ENCODE results near the gene SYTL4.
"Not testable (repeated sequence)": the region's sequence is repeated elsewhere in the genome, so short reads cannot be mapped to it uniquely, and the experiment has no call there.

Gene SYTL4

GRCh38 chrX:100731441-100732281 lies at the start of gene SYTL4:
SYTL4 (minus strand) TSS chrX:100732121; CDS start chrX:100702037, 30,084 bp downstream.
- no peak for DNase-seq (ENCODE audit: low read depth in 3 of 3)

GRCh38 chrX:100769439-100769838 lies 37.5 kb upstream of the SYTL4 start:
- not testable (repeated sequence) for DNase-seq (ENCODE audit: low read depth in 3 of 3)

- DNase-seq (ENCODE audit: low read depth in 3 of 3) = peak; percentile 65 to 87 (median 76)
Observed at GRCh38 chrX:100768679-100769338, 36.9 kb upstream of the SYTL4 start.

- no peak for DNase-seq (ENCODE audit: low read depth in 3 of 3)
Observed at GRCh38 chrX:100750883-100751282, 19.0 kb upstream of the SYTL4 start.

GRCh38 chrX:100748108-100748507 lies 16.2 kb upstream of the SYTL4 start:
- DNase-seq (ENCODE audit: low read depth in 3 of 3) = no peak

GRCh38 chrX:100747703-100748102 lies 15.8 kb upstream of the SYTL4 start:
- no peak for DNase-seq (ENCODE audit: low read depth in 3 of 3)

- DNase-seq (ENCODE audit: low read depth in 3 of 3) = no peak
Observed at GRCh38 chrX:100747090-100747489, 15.2 kb upstream of the SYTL4 start.

GRCh38 chrX:100745806-100746537 lies 14.1 kb upstream of the SYTL4 start:
- DNase-seq (ENCODE audit: low read depth in 3 of 3) = no peak

GRCh38 chrX:100745205-100745604 lies 13.3 kb upstream of the SYTL4 start:
- no peak for DNase-seq (ENCODE audit: low read depth in 3 of 3)

- no peak for DNase-seq (ENCODE audit: low read depth in 3 of 3)
Observed at GRCh38 chrX:100743009-100743607, 11.2 kb upstream of the SYTL4 start.

- DNase-seq (ENCODE audit: low read depth in 3 of 3) = not testable (repeated sequence)
Observed at GRCh38 chrX:100724006-100724405, 7.9 kb downstream of the SYTL4 start.

GRCh38 chrX:100721328-100721727 lies 10.6 kb downstream of the SYTL4 start:
- no peak for DNase-seq (ENCODE audit: low read depth in 3 of 3)

GRCh38 chrX:100720301-100720700 lies 11.6 kb downstream of the SYTL4 start:
- DNase-seq (ENCODE audit: low read depth in 3 of 3) = no peak

GRCh38 chrX:100719139-100719538 lies 12.8 kb downstream of the SYTL4 start:
- no peak for DNase-seq (ENCODE audit: low read depth in 3 of 3)

GRCh38 chrX:100717363-100717762 lies 14.6 kb downstream of the SYTL4 start:
- DNase-seq (ENCODE audit: low read depth in 3 of 3) = no peak

GRCh38 chrX:100710816-100711215 lies 21.1 kb downstream of the SYTL4 start:
- no peak for DNase-seq (ENCODE audit: low read depth in 3 of 3)

GRCh38 chrX:100704581-100705203 lies 27.2 kb downstream of the SYTL4 start:
- DNase-seq (ENCODE audit: low read depth in 3 of 3) = no peak

- DNase-seq (ENCODE audit: low read depth in 3 of 3) = no peak
Observed at GRCh38 chrX:100700809-100701208, 31.1 kb downstream of the SYTL4 start.

GRCh38 chrX:100698551-100698950 lies 33.4 kb downstream of the SYTL4 start:
- no peak for DNase-seq (ENCODE audit: low read depth in 3 of 3)

GRCh38 chrX:100696699-100697351 lies 35.1 kb downstream of the SYTL4 start:
- DNase-seq (ENCODE audit: low read depth in 3 of 3) = no peak

GRCh38 chrX:100695991-100696390 lies 35.9 kb downstream of the SYTL4 start:
- DNase-seq (ENCODE audit: low read depth in 3 of 3) = no peak
